HG03175 (cell line): ENCODE results near the gene MRPS15.

Experiments used
- ATAC-seq: cut with Tn5 transposase; IDR thresholded peaks from one replicate; pipeline ENCODE4 v1.9.1; 2021; ENCODE audit warnings: mild to moderate bottlenecking, moderate library complexity; ENCODE audit not compliant: unreplicated experiment

Gene MRPS15

DNA sequence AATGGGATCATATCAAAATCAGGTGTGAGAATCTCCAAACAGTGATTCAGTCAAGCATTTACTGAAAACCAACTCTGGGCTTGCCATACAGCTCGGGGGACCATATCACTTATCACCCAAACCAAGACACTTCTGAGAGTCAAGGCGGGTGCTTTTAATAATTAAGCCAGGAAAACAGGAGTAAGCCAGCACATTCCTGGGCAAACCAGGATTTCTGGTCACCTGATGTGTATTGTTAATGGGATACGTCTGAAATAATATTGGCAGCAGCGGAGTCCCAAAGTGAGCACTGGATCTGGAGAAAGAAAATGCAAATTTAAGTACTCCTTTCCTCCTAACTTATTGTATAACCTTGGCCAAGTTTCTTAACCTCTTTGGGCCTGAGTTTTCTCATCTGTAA lies 31.6 kb downstream of the MRPS15 start:
- no peak for ATAC-seq

DNA sequence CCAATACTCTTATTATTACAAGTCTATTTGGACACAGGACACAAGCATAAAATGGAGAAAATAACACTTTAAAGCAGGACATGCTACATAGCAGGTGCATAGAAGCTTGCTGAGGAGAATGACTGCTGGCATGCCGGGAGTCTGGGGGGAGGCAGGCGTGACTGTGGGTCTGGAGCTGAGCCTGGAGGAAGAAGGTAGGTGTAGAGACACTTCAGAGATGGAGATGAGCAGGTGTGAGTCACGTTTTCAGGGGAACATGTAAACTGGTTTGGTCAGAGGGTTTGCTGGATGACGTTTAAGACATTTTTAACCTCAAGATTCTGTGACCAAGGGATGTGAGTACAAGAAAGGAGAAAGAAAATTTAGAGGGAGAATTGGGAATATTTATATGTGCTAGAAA lies 38.4 kb downstream of the MRPS15 start:
- ATAC-seq = no peak

DNA sequence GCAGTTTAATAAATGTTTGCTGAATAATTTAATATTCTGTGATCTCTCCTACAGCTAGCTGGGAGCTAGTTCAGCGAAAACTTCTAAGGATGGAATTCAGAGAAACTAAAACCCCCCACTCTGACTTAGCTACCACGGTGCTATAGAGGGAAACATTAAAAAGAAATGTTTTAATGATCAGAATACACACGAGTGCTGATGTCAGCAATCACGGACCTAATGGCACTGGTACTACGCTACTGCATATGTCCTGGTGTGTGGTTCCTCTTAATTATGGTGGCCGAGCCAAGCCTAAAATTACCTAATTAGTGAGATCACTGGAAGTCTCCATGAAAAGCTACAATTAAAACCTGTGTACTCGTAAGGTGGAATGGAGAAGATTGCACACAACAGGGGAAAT lies 42.5 kb downstream of the MRPS15 start:
- ATAC-seq = no peak

DNA sequence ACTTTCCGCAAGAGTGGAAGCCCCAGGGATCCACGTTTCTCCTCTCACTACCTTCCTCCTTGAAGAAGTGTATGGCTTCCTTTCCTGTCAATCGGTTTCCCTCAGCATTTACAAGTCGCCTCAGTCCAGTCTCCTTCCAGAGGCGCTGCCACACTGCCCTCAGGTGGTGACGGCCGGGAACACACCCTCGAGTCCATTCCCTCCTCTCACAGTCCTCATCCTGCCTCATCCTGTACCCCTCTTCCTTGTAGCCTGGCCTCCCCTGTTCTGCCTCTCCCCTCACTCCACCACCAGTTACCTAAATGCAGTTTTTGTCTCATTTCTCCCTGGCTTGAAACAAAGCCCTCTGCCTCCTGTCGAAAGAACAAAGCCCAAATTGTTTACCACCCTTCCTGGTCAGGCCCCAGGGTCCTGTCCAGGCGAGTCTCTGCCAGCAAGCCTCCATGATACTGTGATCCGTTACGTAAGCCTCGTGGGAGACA lies 43.3 kb downstream of the MRPS15 start:
- ATAC-seq = peak; percentile 74

DNA sequence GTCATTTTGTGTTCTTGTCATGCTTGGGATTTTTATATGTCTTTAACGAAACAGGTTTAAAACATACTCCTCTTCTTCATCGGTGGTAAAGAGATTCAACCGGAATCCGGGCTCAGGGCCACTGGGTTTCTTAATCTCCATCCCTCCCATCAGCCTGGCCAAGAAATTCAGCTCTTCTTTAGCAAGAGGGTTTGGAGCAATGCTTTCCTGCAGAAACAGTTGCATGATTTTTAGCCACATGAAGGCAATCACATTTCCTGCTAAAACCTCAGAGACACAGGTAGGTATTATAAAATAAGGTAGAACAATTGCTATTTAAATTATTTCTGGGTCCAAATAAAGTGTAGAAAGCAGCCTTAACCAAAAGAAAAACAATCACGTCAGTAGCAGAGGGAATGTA lies 43.8 kb downstream of the MRPS15 start:
- no peak for ATAC-seq

DNA sequence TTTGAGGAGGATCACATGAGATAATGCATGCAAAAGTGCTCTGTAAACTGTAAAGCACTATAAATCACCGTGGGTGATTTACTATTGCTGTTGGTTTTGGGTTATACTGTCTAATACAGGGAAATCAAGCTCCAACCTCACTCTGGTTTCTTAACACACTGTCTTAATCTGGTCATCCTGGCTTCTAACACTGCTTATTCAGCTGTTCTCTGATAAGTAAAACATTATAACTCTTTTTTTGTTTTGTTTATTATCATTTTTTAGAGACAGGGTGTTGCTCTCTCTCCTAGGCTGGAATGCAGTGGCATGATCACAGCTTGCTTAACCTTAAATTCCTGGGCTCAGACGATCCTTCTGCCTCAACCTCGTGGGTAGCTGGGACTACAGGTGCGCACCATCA lies 44.6 kb downstream of the MRPS15 start:
- no peak for ATAC-seq

DNA sequence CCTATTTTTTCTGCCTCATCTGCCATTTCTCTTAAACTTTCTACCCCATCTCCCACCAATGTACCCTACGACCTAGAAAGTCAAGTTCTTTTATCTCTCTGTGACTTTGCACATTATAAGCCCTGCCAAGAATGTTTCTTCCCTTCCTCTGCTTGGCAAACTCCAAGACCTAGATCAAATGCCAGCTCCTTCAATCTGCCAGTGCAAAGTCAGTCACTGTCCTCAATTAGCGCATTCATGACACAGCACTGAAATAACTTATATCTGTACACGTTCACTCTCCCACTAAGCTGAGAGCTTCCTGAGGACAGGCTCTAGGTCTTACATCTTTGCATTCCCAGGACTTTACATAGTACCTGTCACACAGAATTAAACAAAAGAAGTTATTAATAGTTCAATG lies 45.0 kb downstream of the MRPS15 start:
- no peak for ATAC-seq

DNA sequence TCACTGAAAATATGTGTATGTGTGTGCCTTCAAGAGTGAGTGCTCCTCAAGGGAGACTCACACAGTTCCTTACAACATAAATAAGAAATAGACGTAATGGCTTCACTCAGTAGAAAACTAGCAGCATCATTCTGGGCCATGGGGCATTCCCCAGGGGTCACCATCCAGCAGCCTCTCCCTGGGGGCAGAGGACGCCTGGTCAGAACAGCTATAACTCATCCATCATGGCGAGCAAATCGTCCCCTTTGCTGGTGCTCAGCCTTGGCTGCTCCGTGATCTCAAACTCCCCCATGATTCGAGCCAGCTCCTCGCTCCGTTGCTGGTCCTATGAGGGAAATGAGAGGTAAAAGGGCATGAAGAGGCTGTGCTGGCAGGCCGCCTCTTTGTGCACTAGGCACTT lies 46.3 kb downstream of the MRPS15 start:
- no peak for ATAC-seq

DNA sequence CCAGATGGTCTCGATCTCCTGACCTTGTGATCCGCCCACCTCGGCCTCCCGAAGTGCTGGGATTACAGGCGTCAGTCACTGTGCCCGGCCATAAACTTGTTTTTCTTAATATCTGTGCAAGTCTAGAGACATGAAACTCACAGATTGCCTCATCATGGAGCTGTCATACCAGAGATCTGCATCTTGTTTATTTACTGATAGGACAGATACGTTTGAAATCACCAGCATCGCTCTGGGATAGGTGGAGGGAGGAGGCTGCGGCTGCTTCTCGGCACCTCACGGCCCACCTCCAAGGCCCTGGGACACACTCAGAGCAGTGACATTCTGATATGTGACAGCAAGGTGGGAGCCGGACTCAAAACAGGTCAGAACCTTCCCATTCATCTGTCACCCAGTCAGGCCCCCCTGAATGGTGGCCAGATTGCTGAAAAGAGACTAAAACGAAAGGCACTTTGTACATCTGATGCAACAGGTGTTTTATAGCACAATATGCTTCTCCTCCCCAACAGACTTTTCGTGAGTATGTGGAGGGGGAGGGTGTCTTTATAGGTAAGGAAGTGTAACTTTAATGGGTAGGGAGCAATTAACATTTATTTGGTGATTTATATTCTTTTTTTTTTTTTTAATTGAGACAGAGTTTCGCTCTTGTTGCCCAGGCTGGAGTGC lies 48.4 kb downstream of the MRPS15 start:
- ATAC-seq = no peak

DNA sequence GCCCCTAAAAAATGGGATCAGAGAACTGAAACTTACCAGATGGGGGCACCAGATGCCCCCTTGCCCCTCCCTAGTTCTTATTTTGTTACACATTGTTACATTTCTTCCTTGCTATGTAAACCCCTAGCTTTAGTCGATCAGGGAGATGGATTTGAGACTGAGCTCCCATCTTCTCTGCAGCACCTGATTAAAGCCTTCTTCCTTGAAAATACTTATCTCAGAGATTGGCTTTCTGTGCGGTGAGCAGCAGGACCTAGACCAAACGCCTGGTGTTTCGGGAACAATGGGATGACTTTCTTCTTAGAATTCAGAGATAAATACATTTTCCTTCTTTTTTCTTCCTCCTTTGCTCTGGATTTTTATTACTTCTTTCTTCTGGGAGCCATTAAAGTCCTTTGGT lies 49.8 kb downstream of the MRPS15 start:
- no peak for ATAC-seq

DNA sequence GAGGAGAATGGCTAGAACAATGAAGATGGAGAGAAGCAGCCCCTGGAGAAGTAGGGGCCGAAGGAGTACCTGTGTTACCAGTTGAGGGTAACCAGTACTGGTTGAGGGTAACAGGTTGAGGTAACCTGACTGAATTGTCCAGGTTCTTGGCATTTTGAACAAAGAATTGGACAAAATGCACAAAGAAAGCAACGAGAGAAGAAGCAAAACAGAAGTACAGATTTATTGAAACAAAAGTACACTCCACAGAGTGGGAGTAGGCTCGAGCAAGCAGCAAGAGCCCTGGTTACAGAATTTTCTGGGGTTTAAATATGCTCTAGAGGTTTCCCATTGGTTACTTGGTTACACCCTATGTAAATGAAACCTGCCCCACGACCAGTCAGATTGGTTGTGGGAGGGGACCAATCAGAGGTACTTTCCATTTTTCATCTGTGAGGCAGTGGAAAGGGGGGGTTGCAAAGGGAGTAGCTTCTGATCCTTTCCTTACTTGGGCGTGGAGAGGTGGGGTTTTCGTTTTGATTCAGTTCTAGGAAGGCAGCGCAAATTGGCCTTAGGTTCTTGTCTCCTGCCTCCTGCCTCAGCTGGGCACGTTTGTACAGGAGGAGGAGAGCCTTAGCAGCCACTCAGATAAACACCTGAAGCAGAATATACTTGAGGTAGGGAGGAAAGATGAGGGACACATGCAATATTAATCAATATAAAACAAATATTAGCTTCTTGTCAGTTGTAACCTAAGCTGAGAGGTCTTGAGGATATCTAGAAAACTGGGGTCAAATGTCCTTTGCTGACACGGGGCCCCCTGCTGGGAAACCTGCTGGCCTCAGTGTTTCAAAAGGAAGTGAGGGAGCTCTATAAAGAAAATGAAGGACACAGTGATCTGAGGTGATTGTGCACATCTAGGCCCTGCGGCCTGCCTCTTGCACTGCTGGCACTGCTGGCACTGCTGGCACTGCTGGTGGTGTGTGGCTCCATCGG lies 52.2 kb downstream of the MRPS15 start:
- ATAC-seq = no peak

DNA sequence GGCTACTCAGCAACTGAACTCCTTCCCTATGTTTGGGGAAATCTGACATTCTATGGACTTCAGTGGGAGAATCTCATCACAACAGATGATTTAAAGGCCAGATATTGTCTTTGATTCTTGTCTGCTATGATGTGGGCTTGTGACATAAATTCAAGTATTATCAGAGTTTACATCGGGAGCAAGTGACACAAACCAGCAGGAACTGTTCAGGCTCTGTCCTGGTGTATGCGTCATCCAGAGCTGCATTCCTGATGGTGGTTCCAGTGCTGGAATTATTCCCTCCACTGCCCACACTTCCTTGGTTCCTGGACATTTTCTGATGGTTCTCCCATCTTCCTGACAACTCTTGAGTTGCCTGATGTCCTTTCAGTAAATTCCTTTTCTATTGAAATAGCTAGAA lies 55.7 kb downstream of the MRPS15 start:
- no peak for ATAC-seq

DNA sequence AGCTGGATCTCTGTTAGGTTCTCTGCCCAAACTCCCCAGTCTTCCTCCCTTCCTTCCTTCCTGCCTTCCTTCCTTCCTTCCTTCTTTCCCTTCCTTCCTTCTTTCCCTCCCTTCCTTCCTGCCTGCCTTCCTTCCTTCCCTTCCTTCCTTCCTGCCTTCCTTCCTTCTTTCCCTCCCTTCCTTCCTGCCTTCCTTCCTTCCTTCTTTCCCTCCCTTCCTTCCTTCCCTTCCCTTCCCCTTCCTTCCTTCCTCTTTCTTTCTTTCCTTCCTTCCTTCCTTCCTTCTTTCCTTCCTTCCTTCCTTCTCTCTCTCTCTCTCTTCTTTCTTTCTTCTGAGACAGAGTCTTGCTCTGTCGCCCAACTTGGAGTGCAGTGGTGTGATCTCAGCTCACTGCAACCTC lies 57.7 kb downstream of the MRPS15 start:
- ATAC-seq = no peak
